Testis (tissue), 2 donors: ENCODE data around the gene AGAP1.

Experiments
- CTCF ChIP-seq, 3 experiments: fragments of 450-650 bp in 2 of 3; fragments of 200-600 bp in 1 of 3; sonication (generic) in 1 of 3; IDR thresholded peaks; one replicate each; pipeline ENCODE4 v1.5.1; 2016 to 2019; ENCODE audit warnings: antibody characterized with exemption in 3 of 3, mild to moderate bottlenecking in 2 of 3, moderate library complexity in 1 of 3
- POLR2A ChIP-seq: fragments of 450-650 bp; IDR thresholded peaks from one replicate; pipeline ENCODE4 v1.6.1; 2017; ENCODE audit warnings: antibody characterized with exemption, mild to moderate bottlenecking, moderate library complexity

GRCh38 chr2:235730115-235730514 lies 236.3 kb downstream of the AGAP1 start:
- no peak for TF ChIP-seq CTCF (IDR thresholded peaks at IDR 0.05)
- TF ChIP-seq POLR2A = no peak
